Neural progenitor cell (in vitro differentiated cells): ENCODE results near the gene CCL13.

ENCODE experiments used
- CTCF ChIP-seq: fragments of 200-600 bp; sonication (generic); IDR thresholded peaks from 2 replicates; pipeline ENCODE4 v1.5.1; 2017; ENCODE audit warnings: antibody characterized with exemption, mild to moderate bottlenecking
- EZH2 ChIP-seq: fragments of 200-600 bp; sonication (generic); IDR thresholded peaks from 2 replicates; pipeline ENCODE4 v1.6.1; 2017; ENCODE audit warnings: antibody characterized with exemption, mild to moderate bottlenecking, moderate library complexity
- EZH2phosphoT487 ChIP-seq: fragments of 200-600 bp; sonication (generic); IDR thresholded peaks from 2 replicates; pipeline ENCODE4 v1.6.1; 2017; ENCODE audit warnings: antibody characterized with exemption

GRCh38 chr17:34386343-34386696, 30.0 kb downstream of the CCL13 start:
- no peak for TF ChIP-seq EZH2
- no peak for TF ChIP-seq CTCF
- no peak for TF ChIP-seq EZH2phosphoT487
